Dedifferentiated amniotic fluid mesenchymal stem cell (primary cell): ENCODE data around the gene PRKACB.
A peak's percentile ranks its signal among the peaks of the same experiment; 100 is the strongest.

Experiments
- DNase-seq: peaks from one replicate; pipeline ENCODE4 v3.0.0-alpha.2; 2016; ENCODE audit errors: extremely low spot score

Gene PRKACB

DNA sequence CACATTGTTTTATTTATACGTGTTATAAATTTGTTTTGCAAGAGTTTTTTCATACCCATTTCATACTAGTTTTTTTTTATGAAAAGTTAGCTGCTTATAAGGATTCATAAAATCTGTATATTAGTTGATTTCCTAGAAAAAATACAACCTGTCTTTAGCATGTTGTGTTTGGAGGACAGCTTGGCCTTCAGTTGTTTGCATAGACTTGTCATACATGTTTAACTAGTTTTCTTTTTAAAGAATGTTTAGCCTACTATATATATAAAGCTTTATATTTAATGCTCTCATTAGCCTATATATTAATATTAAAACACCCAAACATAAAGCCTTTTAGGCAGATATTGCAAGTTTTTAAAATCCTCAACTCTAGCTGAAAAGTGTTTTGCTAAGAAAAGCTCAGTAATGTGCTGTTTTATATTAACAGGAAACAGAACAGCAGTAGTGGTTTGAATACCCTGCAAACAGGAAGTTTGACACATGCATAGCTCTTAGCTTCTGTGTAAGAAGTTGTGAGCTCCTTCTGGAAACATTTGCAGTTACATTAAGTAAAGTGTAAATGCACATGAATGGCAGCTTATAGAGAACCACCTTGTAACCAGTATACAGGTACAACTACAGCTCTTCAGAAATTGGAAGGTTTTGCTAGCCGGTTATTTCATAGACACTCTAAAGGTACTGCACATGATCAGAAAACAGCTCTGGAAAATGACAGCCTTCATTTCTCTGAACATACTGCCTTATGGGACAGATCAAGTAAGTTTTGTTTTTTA lies at the start of gene PRKACB:
Gene PRKACB (plus strand): TSS at position 476 of the 770 bp plus-strand sequence. CDS start 91 bp downstream, at position 567.
- DNase-seq: no peak

- DNase-seq: no peak
Measured at GRCh38 chr1:84095308-84095707, 48.8 kb upstream of the PRKACB start.

DNA sequence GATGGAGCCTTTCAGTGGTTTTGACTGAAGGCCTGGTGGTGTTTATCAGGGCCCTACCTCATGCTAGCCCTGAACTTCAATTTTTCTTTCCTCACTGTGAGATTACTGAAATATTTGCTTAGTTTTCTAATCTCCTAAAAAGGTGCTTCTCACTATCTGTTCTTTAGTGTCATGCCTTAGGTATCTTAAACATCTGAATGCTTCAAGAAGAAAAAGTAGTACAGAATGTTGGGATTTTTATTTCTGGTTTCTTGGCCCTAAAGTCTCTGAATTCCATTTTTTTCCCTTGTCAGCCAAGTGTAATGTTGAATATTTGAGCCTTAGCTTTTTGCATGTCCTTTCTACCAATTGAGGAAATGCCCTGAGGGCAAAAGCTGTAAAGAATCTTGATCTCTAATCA lies 47.9 kb upstream of the PRKACB start:
- no peak for DNase-seq

DNA sequence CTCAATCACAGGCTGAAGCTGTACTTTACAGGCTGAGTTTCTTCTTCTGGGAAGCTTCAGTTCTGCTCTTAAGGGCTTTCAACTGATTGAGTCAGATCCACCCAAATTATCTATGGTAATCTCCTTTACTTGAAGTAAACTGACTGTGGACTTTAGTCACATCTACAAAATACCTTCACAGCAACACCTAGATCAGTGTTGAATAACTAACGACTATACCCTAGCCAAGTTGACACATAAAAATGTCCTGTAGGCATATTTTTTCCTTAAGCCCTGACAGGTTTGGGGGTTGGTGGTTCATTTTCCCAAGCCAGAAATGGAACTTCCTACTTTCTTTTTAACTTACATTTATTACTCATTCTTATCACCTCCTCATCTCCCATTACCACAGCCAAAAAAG lies 42.9 kb upstream of the PRKACB start:
- DNase-seq: no peak

- peak; percentile 75 for DNase-seq
Measured at GRCh38 chr1:84103197-84103992, 40.7 kb upstream of the PRKACB start.

- DNase-seq: peak; percentile 29
Measured at GRCh38 chr1:84107538-84107937, 36.5 kb upstream of the PRKACB start.

GRCh38 chr1:84107955-84108354 lies 36.1 kb upstream of the PRKACB start:
- no peak for DNase-seq

GRCh38 chr1:84108900-84109578 lies 35.0 kb upstream of the PRKACB start:
- no peak for DNase-seq

DNA sequence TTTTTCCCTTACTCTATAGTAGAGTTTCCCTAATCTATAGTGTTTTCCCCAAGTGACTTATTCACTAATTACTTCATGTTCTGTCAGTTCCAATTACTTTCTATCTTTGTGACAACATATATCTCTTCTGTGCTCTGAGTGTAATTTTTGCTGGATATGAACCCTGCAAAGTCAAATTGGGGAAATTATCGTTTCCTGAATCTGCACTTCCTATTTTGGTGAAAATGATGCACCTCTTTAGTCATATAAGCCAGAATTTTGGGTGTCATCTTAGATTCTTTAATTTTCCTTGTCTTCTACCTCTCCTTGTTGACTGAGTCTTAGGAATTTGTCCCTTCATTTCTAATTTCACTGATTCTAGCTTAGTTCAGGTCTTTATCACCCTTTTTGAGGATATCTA lies 33.4 kb upstream of the PRKACB start:
- no peak for DNase-seq

DNA sequence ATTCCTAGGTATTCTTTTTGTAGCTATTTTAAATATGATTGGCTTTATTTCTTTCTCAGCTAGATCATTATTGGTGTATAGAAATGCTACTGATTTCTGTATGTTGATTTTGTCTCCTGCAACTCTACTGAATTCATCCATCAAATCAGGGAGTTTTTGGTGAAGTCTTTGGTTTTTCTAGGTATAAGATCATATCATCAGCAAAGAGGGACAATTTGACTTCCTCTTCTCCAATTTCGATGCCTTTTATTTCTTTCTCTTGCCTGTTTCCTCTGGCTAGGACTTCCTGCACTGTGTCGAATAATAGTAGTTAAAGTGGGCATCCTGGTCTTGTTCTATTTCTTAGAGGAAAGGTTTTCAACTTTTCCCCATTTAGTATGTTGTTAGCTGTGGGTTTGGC lies 27.5 kb upstream of the PRKACB start:
- DNase-seq: no peak

DNA sequence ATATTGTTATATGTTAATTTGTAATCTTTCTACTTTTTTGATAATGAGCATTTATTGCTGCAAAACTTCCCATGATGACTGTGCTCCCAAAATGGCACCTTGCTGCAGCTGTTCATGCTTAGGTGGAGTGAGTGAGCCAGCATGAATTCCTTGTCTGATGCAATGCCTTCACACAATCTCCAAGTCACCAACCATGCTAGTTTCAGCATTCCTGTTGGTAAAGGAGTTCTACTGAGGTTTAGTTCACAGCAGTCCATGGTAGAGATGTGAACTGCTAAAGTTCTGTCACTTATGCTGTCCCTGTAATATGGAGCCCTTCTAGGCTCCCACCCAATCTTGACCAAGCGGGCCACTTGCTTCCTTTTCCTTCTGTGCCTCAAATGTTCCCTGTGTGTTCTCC lies 26.2 kb upstream of the PRKACB start:
- peak; percentile 41 for DNase-seq

DNA sequence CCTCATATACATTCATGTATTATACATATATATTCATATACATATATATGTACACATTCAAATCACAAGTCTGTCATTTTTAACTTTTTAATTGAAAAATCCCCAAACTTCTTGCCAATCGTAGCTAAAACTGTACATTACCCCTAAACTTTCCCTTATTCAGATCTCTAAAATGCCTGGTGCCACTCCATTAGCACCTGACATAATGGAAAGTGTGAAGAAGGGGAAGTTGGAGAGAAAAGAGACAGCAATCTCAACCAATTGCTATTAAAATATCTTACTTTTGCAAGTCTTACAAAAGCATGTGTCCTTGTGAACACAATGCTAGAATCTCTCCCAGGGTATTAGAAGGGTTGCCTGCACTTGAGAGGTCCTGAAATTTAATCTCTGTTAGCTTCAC lies 22.7 kb upstream of the PRKACB start:
- DNase-seq: no peak

DNA sequence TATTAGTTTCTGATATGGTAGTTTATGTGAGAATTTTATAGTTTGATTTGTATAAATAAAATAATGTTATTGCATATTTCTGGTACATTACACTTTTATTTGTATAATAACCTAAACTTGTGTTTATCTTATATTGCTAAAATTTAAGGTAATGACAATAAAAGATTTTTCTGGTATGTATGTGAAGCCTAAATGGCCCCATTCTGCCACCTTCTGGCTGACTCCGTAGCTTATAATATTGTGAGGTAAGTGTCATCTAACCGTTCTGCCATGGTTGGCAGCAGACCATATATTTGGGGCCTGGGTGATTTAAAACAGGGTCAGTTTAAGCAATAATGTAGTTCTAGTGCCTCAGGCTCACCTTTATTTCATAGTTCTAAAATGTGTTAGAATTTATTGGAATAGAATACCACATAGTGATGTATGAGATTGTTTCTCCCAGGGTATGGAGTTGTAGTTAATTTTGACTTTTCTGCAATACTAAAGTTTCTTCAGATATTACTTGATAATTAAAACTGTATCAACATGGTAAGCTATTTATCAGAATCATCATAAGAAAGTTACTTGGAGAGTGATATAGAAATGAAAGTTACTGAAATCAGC lies 21.2 kb upstream of the PRKACB start:
- DNase-seq: peak; percentile 70

DNA sequence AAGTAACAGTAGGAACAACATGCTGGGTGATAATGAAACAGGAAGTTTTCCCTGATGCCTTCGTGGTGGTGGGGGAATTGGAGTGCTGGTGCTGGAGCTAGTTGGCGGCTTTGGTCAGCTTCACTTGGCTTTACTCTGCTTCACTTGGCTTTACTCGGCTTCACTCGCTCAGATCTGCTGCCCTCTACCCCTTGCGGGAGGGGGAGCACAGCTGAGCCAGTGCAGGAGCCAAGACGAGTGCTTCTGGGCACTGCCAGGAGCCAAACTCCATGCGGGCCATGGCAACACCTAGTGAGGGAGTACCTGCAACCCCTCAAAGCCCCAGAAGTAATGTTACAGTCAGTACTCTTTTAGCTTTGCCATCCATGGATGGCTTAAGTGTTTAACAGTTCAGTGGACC lies 10.6 kb upstream of the PRKACB start:
- DNase-seq: no peak

GRCh38 chr1:84135341-84135740 lies 8.7 kb upstream of the PRKACB start:
- DNase-seq: no peak

DNA sequence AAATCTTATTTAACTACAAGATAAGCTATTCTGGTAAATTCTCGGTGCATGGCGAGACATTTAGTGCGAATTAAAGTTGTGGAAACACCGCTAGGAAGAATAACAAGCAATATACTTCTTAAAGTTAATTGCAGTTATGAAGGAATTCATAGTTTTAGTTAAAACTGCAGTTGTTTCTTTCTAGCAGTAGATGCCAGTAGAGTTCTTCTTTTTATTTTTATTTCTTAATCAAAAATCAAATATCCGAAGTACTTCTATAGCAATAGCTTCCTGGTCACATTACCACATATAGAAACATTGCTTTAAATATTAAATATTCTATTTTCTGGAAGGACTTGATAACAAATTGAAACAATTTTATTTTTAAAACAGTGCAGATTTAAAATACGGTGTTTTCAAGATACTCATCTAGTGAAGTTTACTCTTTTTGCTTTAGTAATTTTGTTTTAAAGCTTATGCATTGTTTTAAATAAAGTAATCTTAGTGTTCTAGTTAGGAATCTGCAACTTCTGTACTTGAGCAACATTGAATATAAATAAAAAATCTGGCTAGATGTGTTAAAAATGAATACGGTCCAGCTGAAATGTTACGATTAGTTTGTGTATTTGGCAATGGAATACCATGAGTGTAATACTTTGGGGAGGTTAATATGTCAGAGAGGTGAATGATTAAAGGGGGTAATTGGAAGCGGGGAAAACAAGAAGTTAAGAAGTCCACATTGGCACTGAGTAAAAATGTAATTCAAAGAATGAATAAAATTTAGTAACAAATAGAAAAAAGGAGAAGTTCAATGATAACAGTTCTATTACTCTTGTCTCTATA lies 2.7 kb upstream of the PRKACB start:
- peak; percentile 32 for DNase-seq

DNA sequence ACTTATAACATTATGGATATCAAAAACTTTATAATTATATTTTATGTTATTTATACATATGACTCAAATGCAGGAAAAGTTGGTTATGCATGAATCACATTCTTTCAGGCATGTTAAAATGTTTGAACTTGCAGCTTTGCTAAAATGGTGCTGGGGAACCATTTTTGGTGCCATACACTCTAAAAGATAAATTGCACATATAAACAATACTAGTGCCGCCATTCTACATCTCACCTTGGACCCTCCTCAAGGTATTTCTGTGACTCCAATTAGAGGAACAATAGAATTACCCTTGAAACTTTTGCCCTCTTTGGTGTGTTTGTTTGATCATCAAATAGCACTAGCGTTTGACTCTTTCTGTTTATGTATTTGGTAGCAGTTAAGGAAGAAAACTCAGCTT lies 997 bp downstream of the PRKACB start:
- DNase-seq: no peak

DNA sequence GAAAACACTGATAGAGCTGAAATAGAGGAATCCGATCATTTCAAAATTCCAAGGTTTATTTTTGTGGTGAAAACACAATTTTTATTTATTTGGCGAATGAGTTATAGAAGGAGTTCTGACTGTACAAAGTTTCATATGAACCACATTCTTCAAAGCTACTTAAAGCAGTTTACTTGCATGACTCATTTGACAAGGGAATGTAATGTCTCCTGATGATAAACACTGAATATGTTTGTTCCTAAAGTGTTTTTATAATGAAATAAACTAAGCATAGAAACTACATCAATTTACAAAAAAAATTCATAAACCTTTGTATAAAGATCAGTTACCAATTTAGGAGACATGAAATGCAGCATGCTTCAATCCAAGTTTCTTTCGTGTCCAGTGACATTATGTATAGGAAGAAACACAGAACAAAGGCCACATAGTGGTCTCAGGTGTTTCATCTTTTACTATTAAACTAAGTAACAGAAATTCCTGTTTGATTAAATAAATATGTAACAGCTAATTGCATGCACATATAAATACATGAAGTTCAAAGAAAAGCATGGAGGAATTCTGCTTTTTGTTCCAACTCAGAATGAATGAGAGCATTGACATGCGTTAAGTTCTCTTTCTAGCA lies 2.5 kb downstream of the PRKACB start:
- DNase-seq: peak; percentile 63

GRCh38 chr1:84148758-84149157 lies 4.7 kb downstream of the PRKACB start:
- DNase-seq: no peak

DNA sequence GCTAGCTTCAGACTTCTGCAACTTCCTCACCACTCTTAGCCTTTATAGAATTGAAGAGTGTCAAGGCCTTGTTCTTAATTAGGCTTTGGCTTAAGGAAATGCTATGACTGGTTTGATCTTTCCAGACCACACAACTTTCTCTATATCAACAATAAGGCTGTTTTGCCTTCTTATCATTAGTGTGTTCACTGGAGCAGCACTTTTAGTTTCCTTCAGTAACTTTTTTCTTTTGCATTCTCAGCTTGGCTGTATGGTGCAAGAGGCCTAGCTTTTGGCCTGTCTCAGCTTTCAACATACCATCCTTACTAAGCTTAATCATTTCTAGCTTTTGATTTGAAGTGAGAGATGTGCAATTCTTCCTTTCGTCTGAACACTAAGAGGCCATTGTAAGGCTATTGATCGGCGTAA lies 8.6 kb downstream of the PRKACB start:
- no peak for DNase-seq

GRCh38 chr1:84155517-84155916 lies 11.4 kb downstream of the PRKACB start:
- no peak for DNase-seq
